ENCODE measurements around the gene UROC1. TPM values are rescaled to one million over a fixed set of nuclear protein-coding genes. Genes with fewer than 3 reads are reported as not detected.

UROC1 gene
- total RNA-seq, 1 donor from 2014 or later, result not detected

- no peak for DNase-seq (ENCODE audit: extremely low read depth, low read depth, low spot score)
Measured at GRCh38 chr3:126447456-126448106, 70.0 kb downstream of the UROC1 start.

- no peak for DNase-seq (ENCODE audit: extremely low read depth, low read depth, low spot score)
Measured at GRCh38 chr3:126446791-126447190, 70.8 kb downstream of the UROC1 start.

GRCh38 chr3:126446301-126446700 lies 71.3 kb downstream of the UROC1 start:
- DNase-seq (ENCODE audit: extremely low read depth, low read depth, low spot score), result no peak

GRCh38 chr3:126445506-126445905 lies 72.1 kb downstream of the UROC1 start:
- DNase-seq (ENCODE audit: extremely low read depth, low read depth, low spot score), result no peak

- no peak for DNase-seq (ENCODE audit: extremely low read depth, low read depth, low spot score)
Measured at GRCh38 chr3:126442856-126443242, 74.7 kb downstream of the UROC1 start.

- DNase-seq (ENCODE audit: extremely low read depth, low read depth, low spot score), result no peak
Measured at GRCh38 chr3:126442094-126442855, 75.3 kb downstream of the UROC1 start.

- DNase-seq (ENCODE audit: extremely low read depth, low read depth, low spot score), result no peak
Measured at GRCh38 chr3:126441256-126441880, 76.2 kb downstream of the UROC1 start.

GRCh38 chr3:126440709-126440995 lies 76.9 kb downstream of the UROC1 start:
- DNase-seq (ENCODE audit: extremely low read depth, low read depth, low spot score), result no peak

- DNase-seq (ENCODE audit: extremely low read depth, low read depth, low spot score), result no peak
Measured at GRCh38 chr3:126439968-126440708, 77.4 kb downstream of the UROC1 start.

GRCh38 chr3:126439346-126439967 lies 78.1 kb downstream of the UROC1 start:
- DNase-seq (ENCODE audit: extremely low read depth, low read depth, low spot score), result no peak

GRCh38 chr3:126438746-126439145 lies 78.8 kb downstream of the UROC1 start:
- DNase-seq (ENCODE audit: extremely low read depth, low read depth, low spot score), result no peak

GRCh38 chr3:126438186-126438585 lies 79.4 kb downstream of the UROC1 start:
- DNase-seq (ENCODE audit: extremely low read depth, low read depth, low spot score), result no peak

GRCh38 chr3:126436826-126437717 lies 80.5 kb downstream of the UROC1 start:
- no peak for DNase-seq (ENCODE audit: extremely low read depth, low read depth, low spot score)

- DNase-seq (ENCODE audit: extremely low read depth, low read depth, low spot score), result no peak
Measured at GRCh38 chr3:126435456-126436315, 81.9 kb downstream of the UROC1 start.

- no peak for DNase-seq (ENCODE audit: extremely low read depth, low read depth, low spot score)
Measured at GRCh38 chr3:126434931-126435411, 82.6 kb downstream of the UROC1 start.

- no peak for DNase-seq (ENCODE audit: extremely low read depth, low read depth, low spot score)
Measured at GRCh38 chr3:126434264-126434590, 83.3 kb downstream of the UROC1 start.

GRCh38 chr3:126433496-126434263 lies 83.9 kb downstream of the UROC1 start:
- no peak for DNase-seq (ENCODE audit: extremely low read depth, low read depth, low spot score)

GRCh38 chr3:126433105-126433430 lies 84.5 kb downstream of the UROC1 start:
- no peak for DNase-seq (ENCODE audit: extremely low read depth, low read depth, low spot score)

Data from glomerular endothelial cell (primary cell).